ENCODE results near the gene SSX5.
A peak's percentile ranks its signal among the peaks of the same experiment; 100 is the strongest.
"Not testable (repeated sequence)": the region's sequence is repeated elsewhere in the genome, so short reads cannot be mapped to it uniquely, and the experiment has no call there.

The SSX5 gene

GRCh38 chrX:48196745-48197201 is at the start of gene SSX5:
Gene SSX5 (minus strand): TSS chrX:48196795. CDS start chrX:48195358, 1,437 bp downstream.
- no peak for DNase-seq

- DNase-seq = not testable (repeated sequence)
These were observed 27.6 kb upstream of the SSX5 start for GRCh38 chrX:48224196-48224595.

- DNase-seq = not testable (repeated sequence)
These were observed 17.7 kb upstream of the SSX5 start for GRCh38 chrX:48214341-48214740.

- DNase-seq = not testable (repeated sequence)
These were observed 6.6 kb downstream of the SSX5 start for GRCh38 chrX:48190024-48190423.

- not testable (repeated sequence) for DNase-seq
These were observed 14.7 kb downstream of the SSX5 start for GRCh38 chrX:48181882-48182281.

GRCh38 chrX:48180811-48181210 is 15.8 kb downstream of the SSX5 start:
- no peak for DNase-seq

- no peak for DNase-seq
These were observed 16.9 kb downstream of the SSX5 start for GRCh38 chrX:48179691-48180090.

GRCh38 chrX:48166322-48166721 is 30.3 kb downstream of the SSX5 start:
- DNase-seq = not testable (repeated sequence)

GRCh38 chrX:48165241-48165640 is 31.4 kb downstream of the SSX5 start:
- DNase-seq = no peak

- no peak for DNase-seq
These were observed 40.6 kb downstream of the SSX5 start for GRCh38 chrX:48156014-48156413.

GRCh38 chrX:48154796-48155195 is 41.8 kb downstream of the SSX5 start:
- no peak for DNase-seq

- no peak for DNase-seq
These were observed 42.8 kb downstream of the SSX5 start for GRCh38 chrX:48153769-48154168.

- peak; percentile 58 for DNase-seq
These were observed 53.9 kb downstream of the SSX5 start for GRCh38 chrX:48142697-48143096.

GRCh38 chrX:48141810-48142508 is 54.6 kb downstream of the SSX5 start:
- DNase-seq = not testable (repeated sequence)

- DNase-seq = not testable (repeated sequence)
These were observed 57.5 kb downstream of the SSX5 start for GRCh38 chrX:48139076-48139475.

All from stimulated activated CD4-positive, alpha-beta T cell treated with anti-CD3 and anti-CD28 coated beads, Interleukin-1b, Interleukin-23, amount 100 ng/mL, for 48 hours (primary cell).